HG02623 (cell line): ENCODE data around the gene PITPNM3.
"Not testable (repeated sequence)": the region's sequence is repeated elsewhere in the genome, so short reads cannot be mapped to it uniquely, and the experiment has no call there.

Source experiments
- ATAC-seq: cut with Tn5 transposase; IDR thresholded peaks from one replicate; pipeline ENCODE4 v1.9.1; 2021; ENCODE audit warnings: moderate library complexity; ENCODE audit not compliant: unreplicated experiment

The PITPNM3 gene

DNA sequence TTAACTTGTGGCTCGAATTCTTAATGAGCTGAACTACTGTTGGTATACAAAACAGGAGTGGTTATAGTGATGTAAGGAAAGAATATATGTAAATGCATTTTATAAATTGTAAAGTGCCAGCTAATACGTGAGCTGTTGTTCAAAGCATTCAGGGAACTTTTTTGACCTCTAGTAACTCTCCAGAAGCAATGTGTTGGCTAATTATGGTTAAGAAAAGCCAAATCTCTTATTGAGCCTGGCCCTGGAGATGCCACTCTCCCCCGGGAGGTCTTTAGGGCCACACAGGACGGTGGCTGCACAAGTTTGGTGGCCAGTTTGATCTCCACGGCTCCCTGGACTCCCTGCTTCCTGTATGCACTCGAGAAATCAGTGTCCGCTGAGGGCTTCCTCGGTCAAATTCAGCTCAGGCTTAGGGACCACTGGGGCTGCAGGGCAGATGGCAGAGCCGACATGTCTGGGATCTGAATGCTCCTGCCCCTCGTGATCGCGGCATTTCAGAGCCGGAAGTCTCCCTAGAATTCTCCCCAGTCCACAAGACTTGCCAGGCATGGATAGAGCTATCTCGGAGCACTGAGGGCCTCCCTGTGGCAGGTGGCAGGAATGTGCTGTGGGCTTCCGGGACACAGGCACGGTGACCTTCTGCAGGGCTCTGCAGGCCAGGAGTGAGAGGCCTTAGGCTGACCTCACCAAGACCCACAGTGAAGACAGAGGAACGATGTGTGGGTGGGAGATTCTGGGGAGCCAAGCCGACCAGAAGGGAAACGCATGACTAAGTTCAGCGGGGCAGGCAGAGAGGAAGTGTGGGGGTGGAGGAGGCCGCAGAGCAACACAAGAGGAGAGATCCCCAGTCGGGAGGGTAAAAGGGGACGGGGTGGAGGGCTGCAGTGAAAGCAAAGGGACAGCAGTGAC, 18.6 kb upstream of the PITPNM3 start:
- no peak for ATAC-seq

DNA sequence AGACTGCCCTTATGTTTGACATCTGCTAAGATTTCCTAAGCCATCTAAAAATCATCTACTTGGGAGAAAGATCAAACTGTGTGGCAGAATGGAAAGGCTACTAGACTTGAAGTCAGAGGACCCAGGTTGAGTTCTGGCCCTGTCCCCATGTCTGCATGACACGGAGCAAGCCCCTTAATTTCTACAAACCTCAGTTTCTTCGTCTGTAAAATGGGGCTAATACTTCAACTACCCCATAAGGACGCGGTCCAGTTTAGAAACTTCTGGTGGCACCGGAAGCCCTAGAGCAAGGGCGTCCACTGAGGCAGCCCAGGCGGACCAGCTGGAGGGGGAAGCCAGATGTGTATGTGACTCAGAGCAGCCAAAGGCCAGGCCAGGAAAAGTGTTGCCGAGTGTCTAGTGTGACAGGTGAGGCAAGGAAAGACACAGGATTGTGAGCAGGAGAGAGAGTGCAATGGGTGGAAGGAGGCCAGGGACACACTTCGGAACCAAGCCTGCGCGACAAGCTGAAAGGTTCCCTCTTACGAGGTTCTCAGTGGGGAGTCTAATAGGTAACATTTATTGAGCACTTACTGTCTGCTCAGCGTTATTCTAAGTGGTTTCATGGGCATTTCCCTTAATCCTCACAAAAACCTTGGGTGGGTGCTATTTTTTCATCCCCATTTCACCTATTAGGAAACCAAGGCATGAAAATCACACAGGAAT, 17.8 kb upstream of the PITPNM3 start:
- ATAC-seq = no peak

DNA sequence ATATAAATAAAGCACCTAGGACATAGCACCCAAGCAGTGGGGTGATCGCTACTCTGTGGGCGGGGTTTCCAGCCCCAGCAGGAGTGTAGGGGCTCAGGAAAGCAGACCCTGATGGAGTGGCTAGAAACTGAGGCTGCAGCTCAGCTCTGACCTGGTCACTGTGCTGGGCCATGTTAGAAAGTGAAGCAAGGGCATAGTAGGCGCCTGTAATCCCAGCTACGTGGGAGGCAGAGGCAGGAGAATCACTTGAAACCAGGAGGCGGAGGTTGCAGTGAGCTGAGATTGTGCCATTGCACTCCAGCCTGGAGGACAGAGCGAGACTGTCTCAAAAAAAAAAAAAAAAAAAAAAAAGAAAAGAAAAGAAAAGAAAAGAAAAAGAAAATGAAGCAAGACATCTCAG, 17.1 kb upstream of the PITPNM3 start:
- not testable (repeated sequence) for ATAC-seq

DNA sequence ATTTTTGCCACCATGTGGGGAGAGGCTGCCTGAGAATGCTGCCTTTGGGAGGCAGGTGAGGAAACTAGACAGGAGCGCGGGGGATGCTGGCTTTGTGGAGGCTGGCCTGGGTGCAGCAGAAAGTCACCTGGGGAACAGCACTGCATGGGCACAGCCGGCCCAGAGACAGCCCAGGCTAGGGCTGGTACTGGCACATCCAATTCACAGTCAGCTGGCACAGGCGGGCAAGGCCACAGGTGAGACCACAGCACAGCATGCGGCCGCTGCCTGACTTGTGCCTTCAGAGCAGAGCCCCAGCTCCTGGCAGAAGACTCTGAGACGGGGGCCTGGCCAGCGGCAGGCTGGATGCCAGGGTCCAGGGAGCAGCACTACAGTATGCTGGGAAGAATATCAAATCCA, 16.6 kb upstream of the PITPNM3 start:
- ATAC-seq = no peak

DNA sequence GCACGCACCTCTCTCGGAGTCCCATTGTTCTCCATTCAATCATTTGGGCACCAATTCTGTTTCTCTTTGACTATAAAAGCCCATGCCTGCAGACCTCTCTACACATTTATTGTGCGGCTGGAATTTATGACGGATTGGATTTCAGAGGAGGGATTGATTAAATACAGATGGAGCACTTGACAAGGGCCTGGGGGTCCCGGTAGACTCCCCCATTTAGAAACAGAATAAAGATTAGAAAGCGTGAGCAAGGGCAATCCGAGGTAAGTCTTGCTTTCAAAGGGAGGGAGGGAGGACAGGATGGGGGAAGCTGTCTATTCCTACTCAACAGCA, 15.1 kb upstream of the PITPNM3 start:
- no peak for ATAC-seq

DNA sequence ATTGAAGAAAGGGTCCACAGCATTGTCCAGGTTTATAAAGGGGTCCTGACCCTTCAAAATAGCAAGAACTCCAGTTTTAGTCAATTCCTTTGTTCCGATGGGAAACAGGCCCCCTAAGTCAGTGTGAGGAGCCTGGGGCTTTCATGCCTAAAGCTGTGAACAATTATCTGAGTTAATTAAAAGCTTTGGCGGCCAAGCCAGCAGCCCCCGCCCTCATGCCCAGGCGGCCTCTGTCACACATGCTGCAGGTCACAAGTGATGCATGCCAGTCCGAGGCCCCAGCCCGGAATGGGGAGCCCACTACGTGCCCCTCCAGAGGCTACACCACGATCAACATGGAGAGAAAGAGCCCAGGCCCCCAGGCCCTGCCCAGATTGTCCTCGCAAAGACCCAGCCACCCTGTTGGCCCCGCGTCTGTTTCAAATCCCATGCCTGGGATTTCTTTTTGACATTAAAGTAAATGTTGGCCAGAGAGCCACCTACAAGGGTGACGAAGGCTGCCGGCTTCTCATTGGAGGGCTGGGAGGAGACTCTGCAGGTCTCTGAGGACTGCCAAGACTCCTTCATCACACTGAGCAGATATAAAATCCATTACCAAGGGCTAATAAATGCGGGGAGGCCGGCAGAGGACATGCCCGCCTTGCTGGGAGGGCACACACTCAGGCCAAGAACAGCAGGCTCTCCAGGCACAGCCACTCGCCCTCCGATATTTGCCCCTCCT, 14.5 kb upstream of the PITPNM3 start:
- no peak for ATAC-seq

DNA sequence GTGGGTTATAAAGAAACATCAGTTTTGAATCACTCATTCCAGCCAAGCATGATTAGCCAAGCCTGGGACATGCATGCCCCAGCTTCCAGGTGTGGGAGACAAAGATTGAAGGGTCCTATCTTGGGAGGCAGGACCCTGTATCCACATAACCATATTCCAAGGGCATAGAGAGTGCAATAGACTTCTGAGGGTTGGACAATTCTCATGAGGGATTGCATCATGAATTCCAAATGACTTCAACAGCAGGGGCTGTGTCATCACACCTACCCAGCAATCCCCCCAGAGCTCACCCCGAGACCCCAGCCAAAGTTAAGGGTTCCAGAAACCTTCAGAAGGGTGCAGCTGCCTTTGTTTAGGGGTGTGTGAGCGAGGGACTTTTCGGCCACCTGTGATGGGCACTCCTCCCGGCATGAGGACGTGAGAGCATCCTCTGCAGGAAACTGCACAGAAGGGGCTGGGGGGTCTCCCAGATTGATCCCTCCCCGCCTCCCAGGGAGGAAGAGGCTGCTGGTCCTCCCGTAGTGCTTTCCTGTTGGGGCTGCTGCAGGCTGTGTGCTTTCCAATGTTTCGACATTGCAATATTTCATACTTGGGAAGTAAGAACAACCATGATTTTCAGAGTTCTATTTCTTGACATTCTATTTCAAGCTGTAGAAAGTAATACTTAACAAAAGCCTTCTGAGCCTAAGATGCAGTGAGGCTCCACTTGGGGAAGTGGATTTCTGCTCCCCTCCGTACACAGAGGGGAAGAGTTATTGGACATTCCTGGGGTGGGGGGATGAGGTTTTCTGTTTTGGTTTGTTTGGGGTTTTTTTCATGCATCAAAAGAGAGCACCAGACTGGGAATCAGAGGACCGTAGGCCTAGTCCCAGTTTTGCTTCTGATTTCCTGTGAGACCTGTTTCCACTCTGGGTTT, 13.3 kb upstream of the PITPNM3 start:
- no peak for ATAC-seq

DNA sequence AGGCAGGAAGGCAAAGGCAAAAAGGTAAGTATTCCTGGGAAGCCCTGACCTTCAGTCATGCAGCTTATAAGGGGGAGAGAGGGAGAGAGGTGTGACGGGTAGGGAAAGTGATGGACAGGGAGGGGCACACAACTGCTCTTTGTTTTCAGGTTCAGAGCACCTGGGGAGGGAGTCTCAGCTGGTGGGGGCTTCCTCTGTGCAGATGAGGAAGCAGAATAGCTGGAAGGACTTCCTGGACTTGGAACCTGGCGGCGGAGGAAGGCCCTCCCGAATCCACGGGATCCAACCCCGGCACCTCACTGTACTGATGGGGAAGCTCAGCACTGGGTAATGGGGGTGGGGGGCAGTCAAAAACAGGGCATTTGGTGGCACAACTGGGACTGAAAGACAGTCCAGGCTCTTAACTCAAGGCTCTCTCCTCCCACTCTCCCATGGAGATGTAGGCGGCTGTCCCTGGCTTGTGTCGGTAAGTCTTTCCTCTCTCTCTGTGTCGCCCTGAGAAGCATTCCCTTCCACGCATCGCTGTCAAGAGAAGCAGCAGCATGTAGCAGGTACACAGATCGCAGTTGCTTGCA, 11.9 kb upstream of the PITPNM3 start:
- no peak for ATAC-seq

DNA sequence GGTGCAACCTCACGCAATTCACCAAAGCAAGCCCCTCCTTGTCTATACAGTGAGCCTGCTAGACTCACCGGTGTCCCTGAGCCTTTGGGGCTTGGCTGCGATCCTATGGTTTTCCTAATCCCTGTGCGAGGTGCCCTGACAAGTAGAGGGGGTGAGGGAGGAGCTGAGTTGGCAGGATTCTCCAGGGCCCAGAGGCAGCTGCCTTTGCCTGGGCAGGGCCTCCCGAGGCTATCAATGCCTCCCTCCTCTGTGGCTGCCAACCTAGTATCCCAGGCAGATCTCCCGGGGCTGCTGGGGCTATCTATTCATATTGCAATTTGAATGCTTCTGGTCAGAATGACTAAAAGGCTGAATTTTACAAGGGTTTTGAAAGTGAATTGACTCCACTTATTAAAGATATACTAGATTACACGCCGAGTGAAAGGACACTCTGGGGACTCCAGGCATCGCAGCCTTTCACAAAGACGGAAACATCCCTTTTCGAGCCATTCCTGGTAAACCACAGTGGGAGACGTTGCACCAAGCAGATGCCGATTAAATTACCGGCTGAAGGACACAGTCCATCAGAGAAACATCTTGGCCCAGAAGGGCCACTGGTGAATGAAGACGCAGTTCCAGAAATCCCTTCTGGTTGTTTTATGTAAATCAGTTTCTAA, 11.3 kb upstream of the PITPNM3 start:
- no peak for ATAC-seq

DNA sequence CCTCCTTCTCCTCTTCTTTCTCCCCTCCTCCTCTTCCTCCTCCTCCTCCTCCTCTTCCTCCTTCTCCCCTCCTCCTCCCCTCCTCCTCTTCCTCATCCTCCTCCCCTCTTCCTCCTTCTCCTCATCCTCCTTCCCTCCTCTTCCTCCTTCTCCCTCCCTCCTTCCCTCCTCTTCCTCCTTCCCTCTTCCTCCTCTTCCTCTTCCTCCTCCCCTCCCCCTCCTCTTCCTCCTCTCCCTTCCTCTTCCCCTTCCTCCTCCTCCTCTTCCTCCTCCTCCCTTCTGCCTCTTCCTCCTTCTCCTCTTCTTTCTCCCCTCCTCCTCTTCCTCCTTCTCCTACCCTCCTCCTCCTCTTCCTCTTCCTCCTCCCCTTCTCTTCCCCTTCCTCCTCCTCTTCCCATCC, 5.1 kb upstream of the PITPNM3 start:
- ATAC-seq = no peak

DNA sequence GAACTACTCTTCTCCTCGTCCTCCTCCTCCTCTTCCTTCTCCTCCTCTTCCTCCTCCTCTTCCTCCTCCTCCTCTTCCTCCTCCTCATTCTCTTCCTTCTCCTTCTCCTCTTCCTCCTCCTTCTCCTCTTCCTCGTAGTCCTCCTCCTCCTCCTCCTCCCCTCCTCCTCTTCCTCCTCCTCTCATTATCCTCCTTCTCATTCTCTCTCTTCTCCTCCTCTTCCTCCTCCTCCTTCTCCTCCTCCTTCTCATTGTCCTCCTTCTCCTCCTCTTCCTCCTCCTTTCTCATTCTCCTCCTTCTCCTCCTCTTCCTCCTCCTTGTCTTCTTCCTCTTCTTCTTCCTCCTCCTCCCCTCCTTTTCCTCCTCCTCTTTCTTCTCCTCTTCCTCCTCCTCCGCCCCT, 4.1 kb upstream of the PITPNM3 start:
- no peak for ATAC-seq

DNA sequence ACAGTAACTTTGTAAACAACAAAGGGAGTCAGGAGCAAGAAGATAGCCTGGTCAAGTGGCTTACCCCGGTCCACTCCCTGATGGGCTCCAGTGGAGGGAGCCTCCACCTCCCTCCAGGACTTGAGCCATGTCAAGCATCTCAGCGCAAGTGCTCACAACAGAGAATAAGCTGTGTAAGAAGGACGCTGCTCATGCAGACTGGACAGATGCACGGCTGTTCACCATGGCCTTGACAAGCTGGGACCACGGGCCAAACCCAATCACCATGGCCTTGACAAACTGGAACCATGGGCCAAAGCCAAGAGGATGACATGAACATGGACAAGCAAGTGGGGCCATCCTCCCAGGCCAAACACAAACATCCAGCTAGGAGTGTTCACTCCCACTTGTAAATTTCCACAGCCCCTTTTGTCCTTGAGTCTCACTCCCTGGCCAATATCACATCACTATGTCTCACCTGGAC, 3.4 kb upstream of the PITPNM3 start:
- ATAC-seq = no peak

DNA sequence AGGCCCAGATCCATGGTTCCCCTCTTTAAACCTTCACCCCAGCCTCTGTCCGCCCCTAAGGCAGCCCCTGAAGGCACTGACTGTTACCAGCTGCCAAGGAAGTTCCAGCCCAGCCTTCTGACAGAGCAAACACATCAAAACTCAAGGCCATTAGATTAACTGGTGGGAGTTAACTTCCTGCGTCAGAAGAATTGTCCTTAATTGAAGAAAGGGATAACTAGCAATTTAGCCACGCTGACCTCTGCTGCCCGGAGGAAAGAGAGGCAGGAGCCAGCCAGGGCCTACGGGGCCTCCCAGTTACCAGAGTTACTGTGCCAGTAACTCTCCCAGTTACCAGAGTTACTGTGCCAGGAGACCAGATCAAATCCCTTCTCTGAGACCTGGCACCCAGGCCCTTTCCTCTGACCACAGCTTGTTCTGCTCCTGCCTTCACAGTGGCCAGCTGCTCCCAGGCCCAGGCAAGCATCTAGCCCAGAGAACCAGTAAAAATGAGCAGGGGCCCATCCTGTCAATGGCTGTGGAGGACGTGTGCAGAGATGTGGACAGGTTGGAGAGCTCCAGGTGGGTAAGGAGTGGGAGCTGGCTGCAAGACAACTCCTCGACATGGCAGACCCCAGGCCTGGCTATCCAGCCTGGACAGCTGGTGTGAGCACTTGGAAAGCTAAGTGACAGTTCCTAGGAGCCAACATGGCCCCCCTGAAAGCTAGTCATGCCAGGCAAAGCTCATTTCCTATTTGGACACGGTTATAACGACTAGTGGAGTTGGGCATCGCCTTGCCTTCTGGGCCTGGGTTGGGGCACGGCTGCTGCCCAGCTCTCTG, 2.8 kb upstream of the PITPNM3 start:
- ATAC-seq = no peak

DNA sequence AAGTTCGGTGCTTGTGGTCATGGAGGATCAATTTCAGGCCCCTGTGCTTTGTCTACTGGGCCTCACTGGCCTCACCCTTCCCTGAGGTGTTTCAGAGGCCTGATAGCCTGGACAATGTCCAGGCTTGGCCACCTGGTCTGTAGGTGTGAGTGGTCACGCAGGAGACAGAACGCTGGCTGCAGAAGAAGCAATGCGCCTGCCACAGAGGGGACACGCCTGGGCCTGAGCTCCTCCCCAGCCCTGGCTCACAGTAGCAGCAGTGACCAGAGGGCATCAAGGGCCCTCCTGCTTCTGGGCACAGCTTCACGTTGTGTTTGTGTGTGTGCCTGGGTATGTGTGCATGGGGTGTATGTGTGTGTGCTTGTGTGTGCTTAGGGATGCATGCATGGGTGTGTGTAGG, 1.9 kb upstream of the PITPNM3 start:
- ATAC-seq = no peak

DNA sequence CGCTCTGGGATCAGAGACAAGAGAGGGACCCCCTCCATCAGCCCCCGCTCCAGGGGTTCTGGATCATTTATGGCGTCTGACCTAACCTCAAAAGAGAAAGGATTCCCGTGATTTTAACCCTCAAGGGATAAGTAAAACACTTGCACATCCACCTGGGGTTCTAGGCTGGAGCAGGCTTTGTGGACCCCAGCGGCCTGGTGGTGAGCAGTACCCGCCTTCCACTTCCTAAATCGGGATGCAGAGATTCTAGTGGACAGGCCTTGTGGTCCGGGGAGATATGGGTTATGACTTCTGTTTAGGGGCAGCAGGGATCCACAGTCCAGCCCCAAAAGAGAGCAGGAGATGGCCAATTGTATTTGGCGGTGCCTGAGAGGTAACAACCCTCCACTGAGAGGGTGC, 684 bp upstream of the PITPNM3 start:
- ATAC-seq = no peak

DNA sequence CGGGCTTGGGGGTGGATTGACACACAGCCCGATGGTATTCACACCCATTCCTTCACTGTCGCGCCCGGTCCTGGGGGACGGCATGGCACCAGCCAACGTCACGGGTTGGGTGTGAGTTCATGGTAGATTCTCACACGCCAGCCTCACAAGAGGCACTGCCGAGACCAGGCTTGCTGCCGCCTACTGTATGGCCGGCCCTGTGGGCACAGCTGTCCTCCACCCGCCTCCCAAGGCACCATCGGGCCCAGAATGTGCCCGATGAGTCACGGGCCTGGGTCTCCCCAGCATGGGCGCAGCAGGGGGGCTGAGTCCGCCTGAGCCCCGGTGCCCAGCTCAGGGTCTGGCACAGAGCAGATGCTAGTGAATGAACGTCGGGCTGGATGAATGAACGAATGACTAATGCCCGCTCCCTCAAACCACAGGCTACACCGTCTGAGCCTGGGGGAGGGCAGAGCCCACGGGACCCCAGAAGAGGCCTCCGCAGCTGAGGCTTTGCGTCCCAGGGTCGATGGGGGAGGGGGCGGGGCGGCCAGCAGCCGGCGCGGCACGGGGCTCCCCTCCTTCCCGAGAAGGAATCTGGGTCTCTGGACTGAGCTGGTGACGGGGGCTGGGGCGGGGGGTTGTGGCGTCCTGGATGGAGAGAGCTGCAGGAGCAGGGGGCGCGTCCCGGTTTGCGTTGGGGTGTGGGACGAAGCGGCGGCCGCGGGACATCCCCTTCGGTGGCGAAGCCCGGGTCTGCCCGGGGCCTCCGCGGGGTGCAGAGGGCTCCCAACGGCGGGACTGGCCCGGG, 829 bp downstream of the PITPNM3 start:
- no peak for ATAC-seq

DNA sequence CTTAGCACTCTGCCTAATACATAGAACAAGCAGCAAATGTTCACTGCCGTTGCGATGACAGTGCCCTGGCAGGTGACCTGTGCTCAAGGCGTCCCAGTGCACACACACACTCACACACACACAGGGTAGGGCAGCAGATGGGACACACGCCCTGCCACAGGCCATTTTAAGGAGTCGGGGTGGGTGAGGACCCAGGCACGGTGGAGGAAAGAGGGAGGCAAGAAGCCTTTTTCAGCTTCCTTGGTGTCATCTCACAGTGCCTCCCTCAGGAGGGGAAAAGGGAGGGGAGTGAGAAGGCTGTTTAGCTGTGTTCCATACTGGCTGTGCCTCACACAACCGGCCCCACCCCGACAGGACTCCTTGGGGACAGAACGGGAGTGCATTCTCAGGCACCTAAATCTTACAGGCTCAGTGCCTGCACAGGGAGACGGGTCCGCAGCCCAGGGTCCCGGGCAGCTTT, 1.5 kb downstream of the PITPNM3 start:
- no peak for ATAC-seq

DNA sequence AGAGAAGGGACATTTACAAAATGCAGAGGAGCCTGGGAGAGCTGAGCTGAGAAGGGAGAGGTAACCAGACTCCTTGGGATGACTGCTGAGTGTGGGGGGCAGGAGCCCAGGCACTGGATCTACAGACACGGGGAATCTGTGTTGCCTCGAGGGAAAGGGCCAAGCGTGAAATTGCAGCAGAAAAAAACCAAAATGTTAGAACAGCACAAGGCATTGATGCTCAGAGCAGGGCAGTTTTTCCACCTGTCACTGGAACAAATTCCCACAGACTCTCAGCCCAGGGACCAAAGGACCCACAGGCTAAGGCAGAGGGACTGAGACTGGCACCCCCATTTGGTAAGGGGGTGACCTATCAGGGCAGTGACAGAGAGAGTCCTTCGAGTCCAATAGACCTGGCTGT, 2.0 kb downstream of the PITPNM3 start:
- no peak for ATAC-seq
